Activated T-cell treated with anti-CD3 and anti-CD28 coated beads for 24 hours (primary cell): ENCODE data around the gene FSIP1.

Source experiments
- DNase-seq: peaks from one replicate; pipeline ENCODE4 v3.0.0-alpha.2; 2020; ENCODE audit warnings: low read depth

The FSIP1 gene

DNA sequence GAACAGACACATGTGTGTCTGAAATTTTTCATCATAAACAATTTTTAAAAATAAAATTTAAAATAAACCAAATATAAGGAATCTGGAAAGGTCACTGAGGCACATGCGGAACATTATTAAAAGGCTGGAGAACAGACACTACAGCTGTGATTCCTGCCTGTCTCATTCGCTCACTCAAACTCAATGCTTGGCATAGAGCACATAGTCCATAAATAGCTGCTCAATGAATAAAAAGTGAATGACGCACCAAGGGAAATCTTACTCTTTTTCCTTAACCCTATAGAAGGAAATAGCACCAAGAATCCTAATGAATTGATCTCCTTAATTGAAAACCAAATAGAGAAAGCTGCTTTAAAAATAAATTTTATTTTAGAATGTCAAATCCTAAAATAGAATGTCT lies 98.4 kb downstream of the FSIP1 start:
- DNase-seq, result no peak

DNA sequence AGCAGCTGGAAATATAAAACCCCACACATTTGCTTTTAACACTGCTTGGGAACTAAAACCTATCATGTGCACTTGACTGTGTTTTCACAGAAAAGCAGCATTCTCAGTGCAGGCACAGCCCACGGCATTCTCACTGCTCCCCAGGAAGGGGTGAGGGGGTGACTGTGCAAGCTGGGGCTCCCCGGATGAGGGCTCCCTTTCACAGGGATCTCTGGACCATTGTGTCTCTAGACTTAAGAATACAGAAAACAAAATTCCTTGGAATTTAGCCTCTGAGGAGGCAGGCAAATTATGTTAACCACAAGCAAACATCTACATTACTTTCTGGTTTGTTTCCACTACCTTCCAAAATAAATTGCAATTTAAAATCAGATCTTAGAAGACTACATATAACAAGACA lies 100.3 kb downstream of the FSIP1 start:
- DNase-seq, result no peak

- no peak for DNase-seq
These were observed 101.8 kb downstream of the FSIP1 start for GRCh38 chr15:39680868-39681267.

GRCh38 chr15:39672666-39673065 lies 110.0 kb downstream of the FSIP1 start:
- DNase-seq, result no peak

- no peak for DNase-seq
These were observed 110.5 kb downstream of the FSIP1 start for GRCh38 chr15:39672184-39672583.

DNA sequence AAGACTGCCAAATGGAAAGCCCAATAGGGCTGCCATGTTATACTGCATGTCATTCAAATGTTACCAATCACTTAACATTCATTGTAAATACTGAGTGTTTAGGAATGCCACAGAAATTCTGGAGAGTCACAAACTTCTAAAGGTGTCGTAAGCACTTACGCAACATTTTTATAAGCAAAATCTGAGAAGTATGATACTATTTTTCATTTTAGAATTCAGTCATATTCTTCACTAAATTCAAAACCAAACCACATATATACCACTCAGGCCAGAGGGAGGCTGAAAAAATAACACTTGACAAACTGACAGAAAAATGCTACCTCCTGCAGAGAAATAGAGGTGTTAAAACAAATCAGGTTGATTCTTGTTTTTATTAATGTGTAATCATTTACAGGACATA lies 112.0 kb downstream of the FSIP1 start:
- DNase-seq, result no peak

DNA sequence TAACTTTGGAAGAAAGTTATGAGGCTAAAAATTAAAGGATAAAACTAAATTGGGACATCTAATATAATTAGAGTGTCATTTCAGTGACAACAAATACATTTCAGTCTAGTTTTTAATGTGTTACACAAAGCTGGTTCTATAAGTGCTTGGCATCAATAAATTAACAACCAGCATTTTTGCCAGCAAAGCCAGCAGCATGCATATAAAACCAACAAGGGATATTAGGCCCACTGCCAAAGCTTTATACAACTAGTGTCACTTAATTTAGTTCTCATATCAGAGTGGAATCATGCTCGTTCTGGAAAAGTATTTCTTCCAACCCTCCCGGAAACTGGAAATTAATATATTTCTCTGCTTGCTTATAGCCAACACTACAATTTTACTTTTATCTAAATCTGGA lies 113.0 kb downstream of the FSIP1 start:
- DNase-seq, result no peak

GRCh38 chr15:39669241-39669640 lies 113.4 kb downstream of the FSIP1 start:
- DNase-seq, result no peak

- DNase-seq, result no peak
These were observed 114.2 kb downstream of the FSIP1 start for GRCh38 chr15:39668457-39668856.

- DNase-seq, result no peak
These were observed 115.1 kb downstream of the FSIP1 start for GRCh38 chr15:39667382-39668127.

GRCh38 chr15:39666677-39667076 lies 116.0 kb downstream of the FSIP1 start:
- no peak for DNase-seq

DNA sequence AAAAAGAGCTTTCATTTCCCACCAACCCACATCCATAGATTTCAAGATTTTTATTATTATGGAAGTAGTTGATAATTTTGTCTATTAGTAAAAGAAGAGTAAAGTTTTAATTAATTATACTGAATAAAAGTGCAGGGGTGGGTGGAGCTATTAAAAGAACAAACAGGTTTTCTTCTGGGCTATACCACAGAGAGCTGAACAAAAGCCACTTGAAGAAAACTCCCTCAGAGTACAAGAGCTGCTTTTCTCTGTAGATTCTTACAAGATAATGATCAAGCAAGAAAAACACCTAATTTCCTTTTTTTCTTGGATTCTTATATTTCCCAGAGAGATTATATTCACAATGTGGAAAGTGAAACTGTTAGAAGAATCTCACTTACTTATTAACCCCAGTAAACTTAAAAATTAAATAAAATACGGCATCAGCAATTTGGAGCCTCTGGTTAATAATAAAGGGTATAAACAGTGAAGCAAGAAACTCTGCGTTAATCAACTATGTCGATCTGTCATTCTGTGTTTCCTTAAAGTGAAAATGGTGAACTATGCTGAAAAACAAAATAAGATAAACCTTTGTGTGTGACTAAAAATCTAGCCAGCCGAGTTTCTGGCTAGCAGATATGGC lies 116.9 kb downstream of the FSIP1 start:
- DNase-seq, result no peak

DNA sequence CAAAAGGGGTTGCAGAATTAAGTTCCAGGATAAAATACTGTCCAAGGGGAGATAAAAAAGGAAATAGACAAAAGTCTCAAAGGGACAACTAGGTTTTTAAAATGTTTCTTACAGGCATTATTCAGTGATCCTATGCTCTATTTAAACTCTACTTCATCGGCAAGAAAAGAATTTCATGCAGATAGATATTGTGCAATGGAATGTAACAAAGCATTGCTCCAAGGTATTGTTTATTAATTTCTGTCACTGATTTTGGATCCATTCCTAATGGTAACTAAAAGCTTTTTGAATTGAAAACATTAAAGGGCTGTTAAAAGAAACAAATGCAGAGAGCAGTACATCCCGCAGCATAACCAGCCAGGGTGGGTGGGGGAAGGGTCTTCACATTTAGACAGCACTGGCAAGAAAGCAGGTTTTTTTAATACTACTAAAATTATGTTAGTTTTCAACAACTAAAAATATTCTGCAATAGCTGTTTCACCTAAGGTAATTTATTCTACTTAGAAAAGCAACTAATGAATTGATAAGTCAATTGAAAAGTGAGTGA lies 118.9 kb downstream of the FSIP1 start:
- no peak for DNase-seq

GRCh38 chr15:39661776-39662175 lies 120.9 kb downstream of the FSIP1 start:
- DNase-seq, result no peak

- DNase-seq, result no peak
These were observed 123.9 kb downstream of the FSIP1 start for GRCh38 chr15:39658740-39659139.

- no peak for DNase-seq
These were observed 125.0 kb downstream of the FSIP1 start for GRCh38 chr15:39657668-39658067.

DNA sequence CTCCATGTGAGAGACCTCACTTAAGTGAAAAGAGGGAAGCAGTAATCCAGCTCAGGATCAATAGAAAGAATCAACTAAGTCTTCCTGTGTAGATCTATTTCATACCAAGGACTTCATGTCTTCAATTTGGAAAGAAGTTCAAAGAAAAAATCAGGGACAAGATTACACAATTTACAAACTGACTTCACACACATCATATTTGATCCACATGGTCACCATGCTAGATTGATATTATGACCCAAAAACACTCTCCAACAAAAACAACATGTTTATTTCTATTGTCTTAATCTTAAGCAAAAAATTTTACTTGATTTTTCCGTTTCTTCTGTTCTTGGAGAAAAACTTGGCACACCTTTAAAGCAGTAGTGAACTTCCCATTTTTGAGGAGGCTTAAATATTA lies 125.5 kb downstream of the FSIP1 start:
- DNase-seq, result no peak

DNA sequence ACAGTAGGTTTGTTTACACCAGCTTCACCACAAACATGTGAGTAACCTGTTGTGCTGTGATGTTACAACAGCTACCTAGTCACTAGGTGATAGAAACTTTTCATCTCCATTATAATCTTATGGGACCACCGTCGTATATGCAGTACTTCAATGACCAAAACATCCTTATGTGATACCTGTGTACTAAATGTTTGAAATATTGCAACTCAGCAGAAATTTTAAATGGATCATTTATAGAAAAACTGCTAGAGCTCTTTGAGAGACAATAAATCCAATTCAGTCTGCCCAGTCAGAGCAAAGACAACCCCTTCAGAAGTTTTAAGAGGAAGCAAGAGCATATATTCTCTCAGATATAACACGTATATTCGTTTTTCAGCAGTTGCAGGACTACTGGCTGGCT lies 128.3 kb downstream of the FSIP1 start:
- DNase-seq, result no peak

- DNase-seq, result no peak
These were observed 130.8 kb downstream of the FSIP1 start for GRCh38 chr15:39651881-39652280.

DNA sequence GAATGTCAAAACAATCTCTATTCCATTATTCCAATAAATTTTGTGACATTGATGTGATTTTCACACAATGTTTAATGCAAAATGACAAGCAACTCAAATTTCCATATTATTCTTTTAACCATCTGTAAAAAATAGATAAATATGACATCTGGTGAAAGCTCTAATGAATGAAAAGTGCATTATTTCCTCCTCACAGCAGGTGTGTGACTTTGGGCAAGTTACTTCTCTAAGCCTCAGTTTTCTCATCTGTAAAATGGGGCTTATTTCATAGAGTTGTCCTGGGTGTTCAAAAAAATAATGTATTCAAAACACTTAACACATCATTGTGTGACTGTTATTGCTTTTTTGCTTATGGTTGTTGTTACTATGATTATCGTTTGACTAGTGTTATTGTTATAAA lies 131.3 kb downstream of the FSIP1 start:
- DNase-seq, result no peak

- DNase-seq, result no peak
These were observed 132.9 kb downstream of the FSIP1 start for GRCh38 chr15:39649757-39650156.

DNA sequence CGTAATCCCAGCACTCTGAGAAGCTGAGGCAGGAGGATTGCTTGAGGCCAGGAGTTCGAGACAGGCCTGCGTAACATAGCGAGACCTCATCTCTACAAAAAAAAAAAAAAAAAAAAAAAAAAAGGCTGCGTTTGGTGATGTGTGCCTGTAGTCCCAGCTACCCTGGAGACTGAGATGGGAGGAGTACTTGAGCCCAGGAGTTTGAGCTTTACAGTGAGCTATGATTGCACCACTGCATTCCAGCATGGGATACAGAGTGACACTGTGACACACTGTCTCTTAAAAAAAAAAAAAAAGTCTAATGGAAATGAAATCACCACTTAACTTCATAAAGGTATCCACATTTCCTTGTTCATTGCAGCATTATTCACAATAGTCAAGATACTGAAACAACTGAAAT lies 136.2 kb downstream of the FSIP1 start:
- DNase-seq, result no peak

DNA sequence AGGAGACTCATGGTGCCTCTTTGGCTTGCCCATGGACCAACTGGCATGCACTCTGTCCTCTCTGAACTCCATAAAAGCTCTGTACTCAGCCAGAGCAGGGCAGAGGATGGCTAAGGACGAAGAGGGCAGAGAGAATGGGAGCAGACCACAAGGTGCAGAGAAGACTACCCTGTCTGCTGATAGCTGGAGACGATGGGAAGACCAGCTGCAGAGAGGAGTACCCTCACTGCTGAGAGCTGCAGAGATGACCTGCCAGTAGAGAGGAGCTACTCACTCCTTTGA lies 136.7 kb downstream of the FSIP1 start:
- DNase-seq, result no peak
